H1 (cell line): ENCODE results near the gene SLIT3. TPM values are rescaled to one million over a fixed set of nuclear protein-coding genes. Genes with fewer than 3 reads are reported as not detected.

ENCODE experiments used
- CTCF ChIA-PET: fragments of 300-600 bp; sonication (Branson Sonifier 250); formaldehyde crosslinking; loops from one replicate; lab custom pipeline; 2021; ENCODE audit not compliant: partially characterized antibody; lab: Charles Lee
- POLR2A ChIA-PET: fragments of 300-600 bp; sonication (Branson Sonifier 250); formaldehyde crosslinking; loops from one replicate; lab custom pipeline; 2021; ENCODE audit warnings: inconsistent platforms; ENCODE audit not compliant: partially characterized antibody; lab: Charles Lee
- DNase-seq, 2 experiments: peaks; one replicate each; pipeline versions ENCODE4 v3.0.0 to v3.0.0-alpha.2; 2010 to 2022; ENCODE audit warnings: low spot score in 2 of 2, low read depth in 1 of 2, mixed read lengths in 1 of 2
- FAIRE-seq: peaks from 2 replicates; lab custom pipeline; 2011; peaks lifted over from hg19 to GRCh38; lab: Jason Lieb, UNC
- H2AFZ ChIP-seq: 2 replicates; pipeline ENCODE4 v1.8.1; 2012; ENCODE audit warnings: low read length, inconsistent platforms
- H2AK5ac ChIP-seq: 2 replicates; pipeline ENCODE4 v1.6.1; 2013; ENCODE audit warnings: low read depth, low read length
- H2BK120ac ChIP-seq: replicated peaks from 2 replicates; pipeline ENCODE3; 2013; ENCODE audit warnings: low read depth, low read length, inconsistent platforms
- H2BK12ac ChIP-seq: 2 replicates; pipeline ENCODE4 v1.6.1; 2013; ENCODE audit warnings: low read depth, low read length
- H2BK15ac ChIP-seq: 2 replicates; pipeline ENCODE4 v1.6.1; 2013; ENCODE audit warnings: low read length
- H2BK20ac ChIP-seq: 2 replicates; pipeline ENCODE4 v1.6.1; 2013; ENCODE audit warnings: low read length
- H2BK5ac ChIP-seq: 2 replicates; pipeline ENCODE4 v1.6.1; 2013; ENCODE audit warnings: low read depth, low read length
- H3K14ac ChIP-seq: 2 replicates; pipeline ENCODE4 v1.6.1; 2013; ENCODE audit warnings: inconsistent platforms; ENCODE audit not compliant: insufficient read length
- H3K18ac ChIP-seq: 2 replicates; pipeline ENCODE4 v1.6.1; 2013; ENCODE audit warnings: low read length; ENCODE audit errors: extremely low read depth
- H3K23ac ChIP-seq: 2 replicates; pipeline ENCODE4 v1.6.1; 2013; ENCODE audit warnings: inconsistent platforms; ENCODE audit not compliant: insufficient read length
- H3K23me2 ChIP-seq: 2 replicates; pipeline ENCODE4 v1.6.1; 2013; ENCODE audit warnings: low read depth, low read length
- H3K27ac ChIP-seq: 2 replicates; pipeline ENCODE4 v1.6.1; 2011; ENCODE audit warnings: low read depth, low read length, inconsistent platforms
- H3K27me3 ChIP-seq, 4 experiments: replicated peaks in 1 of 4; 1 replicate in 1 of 4; 2 replicates in 3 of 4; pipeline versions ENCODE4 v1.6.1 to v1.8.1; 2011 to 2013; ENCODE audit warnings: low read length in 3 of 4, mild to moderate bottlenecking in 3 of 4, inconsistent platforms in 2 of 4, mixed read lengths in 2 of 4, moderate library complexity in 1 of 4; ENCODE audit not compliant: control insufficient read depth in 3 of 4, insufficient read depth in 3 of 4; ENCODE audit errors: extremely low read depth in 1 of 4
- H3K36me3 ChIP-seq, 4 experiments: 2 replicates each; pipeline versions ENCODE4 v1.6.1 to v1.8.1; 2011 to 2013; ENCODE audit warnings: mild to moderate bottlenecking in 4 of 4, low read length in 3 of 4, moderate library complexity in 2 of 4, control low read depth in 1 of 4, inconsistent platforms in 1 of 4; ENCODE audit not compliant: insufficient read depth in 4 of 4, control insufficient read depth in 2 of 4
- H3K4ac ChIP-seq: replicated peaks from 2 replicates; pipeline ENCODE3; 2013; ENCODE audit warnings: low read length, low read depth, mixed read lengths, inconsistent platforms; ENCODE audit not compliant: insufficient read length
- H3K4me1 ChIP-seq, 4 experiments: replicated peaks in 1 of 4; 1 replicate in 1 of 4; 2 replicates in 3 of 4; pipeline versions ENCODE4 v1.6.1 to v1.8.1; 2011 to 2013; ENCODE audit warnings: low read length in 3 of 4, inconsistent platforms in 2 of 4, mixed read lengths in 1 of 4; ENCODE audit not compliant: insufficient read depth in 4 of 4, control insufficient read depth in 3 of 4
- H3K4me2 ChIP-seq, 2 experiments: 2 replicates each; pipeline versions ENCODE4 v1.6.1 to v1.8.1; 2011 to 2013; ENCODE audit warnings: low read depth in 2 of 2, low read length in 2 of 2, control low read depth in 1 of 2, inconsistent platforms in 1 of 2, mild to moderate bottlenecking in 1 of 2; ENCODE audit not compliant: insufficient read depth in 1 of 2
- H3K4me3 ChIP-seq, 4 experiments: fragments of 200-600, 300-600 bp in 1 of 4; sonication (generic), shearing (Covaris generic), sonication (Bioruptor Twin) in 1 of 4; 2 replicates each; pipeline versions ENCODE4 v1.5.1 to v1.8.1; 2011 to 2016; ENCODE audit warnings: low read length in 4 of 4, low read depth in 3 of 4, control low read depth in 2 of 4, inconsistent platforms in 2 of 4, mild to moderate bottlenecking in 2 of 4, mixed read lengths in 1 of 4, moderate library complexity in 1 of 4; ENCODE audit not compliant: insufficient read depth in 2 of 4; ENCODE audit errors: extremely low read depth in 1 of 4
- H3K56ac ChIP-seq: replicated peaks from 2 replicates; pipeline ENCODE3; 2013; ENCODE audit warnings: low read depth, mild to moderate bottlenecking, mixed read lengths, low read length, inconsistent platforms; ENCODE audit not compliant: insufficient read length
- H3K79me1 ChIP-seq: 2 replicates; pipeline ENCODE4 v1.6.1; 2013; ENCODE audit warnings: low read depth, low read length, control low read depth
- H3K79me2 ChIP-seq, 2 experiments: 2 replicates each; pipeline versions ENCODE4 v1.6.1 to v1.8.1; 2012 to 2013; ENCODE audit warnings: low read length in 2 of 2, mild to moderate bottlenecking in 2 of 2, inconsistent platforms in 1 of 2; ENCODE audit not compliant: insufficient read depth in 2 of 2, control insufficient read depth in 1 of 2
- H3K9ac ChIP-seq, 4 experiments: replicated peaks in 1 of 4; 1 replicate in 1 of 4; 2 replicates in 3 of 4; pipeline versions ENCODE4 v1.6.1 to v1.8.1; 2011 to 2013; ENCODE audit warnings: low read depth in 3 of 4, low read length in 3 of 4, control low read depth in 2 of 4, mild to moderate bottlenecking in 2 of 4, moderate library complexity in 2 of 4, inconsistent platforms in 1 of 4; ENCODE audit errors: extremely low read depth in 1 of 4
- H3K9me3 ChIP-seq, 2 experiments: 2 replicates each; pipeline versions ENCODE4 v1.6.1 to v1.8.1; 2012 to 2013; ENCODE audit warnings: mild to moderate bottlenecking in 2 of 2, moderate library complexity in 2 of 2, control low read depth in 1 of 2, inconsistent platforms in 1 of 2, low read depth in 1 of 2, low read length in 1 of 2, mixed read lengths in 1 of 2; ENCODE audit not compliant: insufficient read depth in 2 of 2
- H4K20me1 ChIP-seq, 2 experiments: replicated peaks in 1 of 2; 2 replicates each; pipeline versions ENCODE3 to v1.8.1; 2011 to 2013; ENCODE audit warnings: inconsistent platforms in 2 of 2, low read length in 2 of 2, mild to moderate bottlenecking in 1 of 2; ENCODE audit not compliant: insufficient read depth in 2 of 2, control insufficient read depth in 1 of 2
- H4K5ac ChIP-seq: 2 replicates; pipeline ENCODE4 v1.6.1; 2013; ENCODE audit warnings: low read length, low read depth, mixed read lengths, inconsistent platforms; ENCODE audit not compliant: insufficient read length
- H4K8ac ChIP-seq: 2 replicates; pipeline ENCODE4 v1.8.0; 2013; ENCODE audit warnings: mild to moderate bottlenecking, moderate library complexity, low read length, inconsistent platforms; ENCODE audit not compliant: insufficient read depth; ENCODE audit errors: extremely low read depth
- H4K91ac ChIP-seq: replicated peaks from 2 replicates; pipeline ENCODE3; 2013; ENCODE audit warnings: low read length, mixed read lengths, inconsistent platforms; ENCODE audit not compliant: insufficient read length
- POLR2AphosphoS5 ChIP-seq: IDR thresholded peaks from 2 replicates; pipeline ENCODE4 v1.6.1; 2011; ENCODE audit warnings: low read depth, low read length
- WGBS, 2 experiments: shearing (Covaris generic) in 1 of 2; methylation state at CpG; one replicate each; pipeline versions ENCODE4 v1.1.6 to v1.1.7; 2013 to 2015; ENCODE audit warnings: low lambda C conversion rate in 2 of 2, mixed read lengths in 2 of 2, inconsistent platforms in 1 of 2, low coverage in 1 of 2, missing lambda C conversion rate in 1 of 2; ENCODE audit not compliant: insufficient replicate concordance in 2 of 2, insufficient coverage in 1 of 2, insufficient read length in 1 of 2; ENCODE audit errors: extremely low coverage in 1 of 2, missing lambda C conversion rate in 1 of 2; 5-methylcytosine and 5-hydroxymethylcytosine counted together
- polyA plus RNA-seq, 7 experiments: library from polyadenylated mRNA; depleted of rRNA in 3 of 7; stranded (reverse) in 5 of 7; unstranded in 2 of 7; fragments of >200 nt in 5 of 7; fragments of 200-250 nt in 2 of 7; gene quantifications; 1 replicate in 5 of 7; 2 replicates in 1 of 7; 4 replicates in 1 of 7; pipeline versions ENCODE4 v1.2.1 to v1.2.3, GENCODE V29; 2011 to 2013; ENCODE audit warnings: missing spikeins in 2 of 7, mixed read lengths in 2 of 7
- total RNA-seq: library from RNA; stranded (reverse); fragmentation: NEBNext Ultra II Directional; extraction: Animal tissue kit (Norgen Biotek cat#: 25700); gene quantifications from 2 replicates; pipeline ENCODE4 v1.2.1, GENCODE V29; 2021
- TF ChIP-seq, protein P1 (sequence below): IDR thresholded peaks from 2 replicates; pipeline ENCODE4 v1.6.1; 2011; ENCODE audit warnings: low read length, improper control_type of control experiment

The SLIT3 gene
- total and polyA plus RNA-seq, 2 of the 8 experiments (the other 6 are each of a cell fraction or from before 2014, with no cell fraction given) = 1.1 to 1.2 TPM

- CTCF ChIA-PET = interaction anchor here (0.5 to 1.5 kb wide), 3 partner anchors 10 to 307 kb away, joined by 3 read pairs; no protein-coding TSS in a partner anchor
- TF ChIP-seq POLR2AphosphoS5 = no peak
- TF ChIP-seq, protein P1, sequence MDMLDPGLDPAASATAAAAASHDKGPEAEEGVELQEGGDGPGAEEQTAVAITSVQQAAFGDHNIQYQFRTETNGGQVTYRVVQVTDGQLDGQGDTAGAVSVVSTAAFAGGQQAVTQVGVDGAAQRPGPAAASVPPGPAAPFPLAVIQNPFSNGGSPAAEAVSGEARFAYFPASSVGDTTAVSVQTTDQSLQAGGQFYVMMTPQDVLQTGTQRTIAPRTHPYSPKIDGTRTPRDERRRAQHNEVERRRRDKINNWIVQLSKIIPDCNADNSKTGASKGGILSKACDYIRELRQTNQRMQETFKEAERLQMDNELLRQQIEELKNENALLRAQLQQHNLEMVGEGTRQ = no peak
Observed at GRCh38 chr5:169294621-169295020, 6.3 kb downstream of the SLIT3 start.

More at GRCh38 chr5:169294621-169295020, 6.3 kb downstream of the SLIT3 start:
- Histone ChIP-seq H3K23ac (no peak overlapping the region), H3K79me2 (no peaks in the 10 kb centered on the region), H4K5ac (no peak overlapping the region), H2BK20ac (no peak overlapping the region), H4K20me1 (peaks cover 0 to 9% of the 10 kb centered on the region in 2 experiments), H2AK5ac (no peak overlapping the region), H3K4me1 (no peaks in the 10 kb centered on the region), H3K4me2 (no peak overlapping the region), H3K4me3 (no peak overlapping the region), H3K4ac (no peak overlapping the region), H3K9me3 (no peaks in the 10 kb centered on the region), H3K18ac (no peak overlapping the region), H3K27ac (no peak overlapping the region), H2BK12ac (no peak overlapping the region), H3K79me1 (no peaks in the 10 kb centered on the region), H2BK5ac (no peak overlapping the region), H2AFZ (no peak overlapping the region), H4K8ac (no peak overlapping the region), H3K36me3 (no peaks in the 10 kb centered on the region), H3K56ac (no peak overlapping the region), H2BK15ac (no peak overlapping the region), H3K23me2 (no peaks in the 10 kb centered on the region), H4K91ac (no peak overlapping the region), H3K27me3 (peaks cover 3 to 18% (median 10%) of the 10 kb centered on the region in 4 experiments), H2BK120ac (no peak overlapping the region), H3K9ac (no peak overlapping the region), H3K14ac (no peak overlapping the region)
- POLR2A ChIA-PET = no interaction called here
- DNase-seq (no peak), FAIRE-seq (no peak)
- WGBS, 2 experiments = 89% methylated on average over 6 of the region's 6 CpGs; no CpG with 5 or more reads in 1 of the 2 experiments
